A549 (cell line): Measurements from ENCODE around the gene RIPK4. TPM values are rescaled to one million over a fixed set of nuclear protein-coding genes. Genes with fewer than 3 reads are reported as not detected.

Experiments used
- ATAC-seq, 2 experiments: fragments of 200-7000 bp in 1 of 2; fragments of >200 bp in 1 of 2; cut with Nextera tagmentation in 1 of 2; cut with Tn5 transposase in 1 of 2; 3 replicates each; pipeline versions ENCODE4 v1.8.0 to v1.9.1; 2018 to 2020; ENCODE audit warnings: mild to moderate bottlenecking in 1 of 2, moderate library complexity in 1 of 2
- CTCF ChIA-PET: fragments of 300-600 bp; sonication (Branson Sonifier 250); formaldehyde crosslinking; extraction: SDS; loops from one replicate; lab custom pipeline; 2021; ENCODE audit warnings: antibody characterized with exemption, inconsistent platforms; lab: Yijun Ruan, JAX
- POLR2A ChIA-PET: fragments of 350-600 bp; formaldehyde crosslinking; extraction: SDS; loops from one replicate; lab custom pipeline; 2021; ENCODE audit warnings: antibody characterized with exemption, inconsistent platforms; lab: Yijun Ruan, JAX
- DNase-seq, 2 experiments: peaks; one replicate each; pipeline versions ENCODE4 v3.0.0 to v3.0.0-alpha.2; 2011 to 2016; ENCODE audit warnings: low read depth in 1 of 2, low spot score in 1 of 2
- FAIRE-seq: peaks from 2 replicates; lab custom pipeline; 2011; peaks lifted over from hg19 to GRCh38; lab: Jason Lieb, UNC
- H3K27ac ChIP-seq, 2 experiments: fragments of >200 bp; sonication (Bioruptor Twin); formaldehyde crosslinking; 3 replicates each; pipeline ENCODE4 v1.5.1; 2016 to 2017
- H3K4me1 ChIP-seq: fragments of >200 bp; sonication (Bioruptor Twin); formaldehyde crosslinking; 3 replicates; pipeline ENCODE4 v1.6.1; 2016
- H3K4me2 ChIP-seq: fragments of >200 bp; sonication (Bioruptor Twin); formaldehyde crosslinking; 3 replicates; pipeline ENCODE4 v1.6.1; 2016
- H3K4me3 ChIP-seq: fragments of >200 bp; sonication (Bioruptor Twin); formaldehyde crosslinking; 3 replicates; pipeline ENCODE4 v1.5.1; 2016
- H3K9me3 ChIP-seq: fragments of >200 bp; sonication (Bioruptor Twin); formaldehyde crosslinking; 3 replicates; pipeline ENCODE4 v1.6.1; 2016
- BHLHE40 ChIP-seq: IDR thresholded peaks from 2 replicates; pipeline ENCODE4 v1.6.1; 2012; ENCODE audit warnings: low read depth, low read length, inconsistent platforms
- CBX2 ChIP-seq: fragments of 200-600 bp; sonication (generic); IDR thresholded peaks from 2 replicates; pipeline ENCODE4 v1.6.1; 2016; ENCODE audit warnings: low read depth, mild to moderate bottlenecking, borderline replicate concordance
- CBX8 ChIP-seq: fragments of 200-600 bp; sonication (generic); IDR thresholded peaks from 2 replicates; pipeline ENCODE4 v1.6.1; 2016
- CEBPB ChIP-seq, 2 experiments: fragments of >200 bp in 1 of 2; sonication (Bioruptor Twin) in 1 of 2; formaldehyde crosslinking in 1 of 2; IDR thresholded peaks; 2 replicates each; pipeline ENCODE4 v1.6.1; 2012 to 2016
- EHF ChIP-seq: fragments of 250-450 bp; sonication (Bioruptor Pico); IDR thresholded peaks from 2 replicates; pipeline ENCODE4 v1.5.0; 2020; ENCODE audit warnings: mild to moderate bottlenecking
- EP300 ChIP-seq, 2 experiments: fragments of >200 bp; sonication (Bioruptor Twin); formaldehyde crosslinking; IDR thresholded peaks; 2 replicates in 1 of 2; 3 replicates in 1 of 2; pipeline ENCODE4 v1.6.1; 2016 to 2017
- FOXS1 ChIP-seq: fragments of 250-450 bp; sonication (Bioruptor Pico); IDR thresholded peaks from 2 replicates; pipeline ENCODE4 v1.5.0; 2020; ENCODE audit warnings: mild to moderate bottlenecking, moderate library complexity
- HEYL ChIP-seq: fragments of 250-450 bp; sonication (Bioruptor Pico); IDR thresholded peaks from 2 replicates; pipeline ENCODE4 v1.8.0; 2021; ENCODE audit warnings: mild to moderate bottlenecking, moderate library complexity
- HOXA7 ChIP-seq: fragments of 250-450 bp; sonication (Bioruptor Pico); IDR thresholded peaks from 2 replicates; pipeline ENCODE4 v1.5.0; 2020; ENCODE audit warnings: mild to moderate bottlenecking, moderate library complexity
- JUNB ChIP-seq: fragments of >200 bp; sonication (Bioruptor Twin); formaldehyde crosslinking; IDR thresholded peaks from 2 replicates; pipeline ENCODE4 v1.6.1; 2016
- MAFK ChIP-seq: fragments of 450-650 bp; IDR thresholded peaks from 2 replicates; pipeline ENCODE4 v1.6.1; 2014; ENCODE audit not compliant: partially characterized antibody
- MAZ ChIP-seq: fragments of 150-350 bp; IDR thresholded peaks from 2 replicates; pipeline ENCODE4 v1.6.1; 2014; ENCODE audit warnings: antibody characterized with exemption, low read depth, low read length, borderline replicate concordance
- NPAS2 ChIP-seq: fragments of 250-450 bp; sonication (Bioruptor Pico); IDR thresholded peaks from 2 replicates; pipeline ENCODE4 v1.8.0; 2022; ENCODE audit warnings: mild to moderate bottlenecking, moderate library complexity, borderline replicate concordance
- PHF8 ChIP-seq: fragments of 200-600 bp; sonication (generic); IDR thresholded peaks from 2 replicates; pipeline ENCODE4 v1.6.1; 2016; ENCODE audit warnings: low read depth, mild to moderate bottlenecking, antibody characterized with exemption, moderate library complexity, borderline replicate concordance
- POLR2A ChIP-seq: IDR thresholded peaks from 2 replicates; pipeline ENCODE4 v1.6.1; 2012; ENCODE audit warnings: mild to moderate bottlenecking, low read length
- POLR2AphosphoS2 ChIP-seq: conservative IDR thresholded peaks from 2 replicates; pipeline ENCODE4 v1.6.1; 2012; ENCODE audit warnings: low read length, improper control_type of control experiment, inconsistent platforms
- RAD21 ChIP-seq, 2 experiments: fragments of >200 bp in 1 of 2; sonication (Bioruptor Twin) in 1 of 2; formaldehyde crosslinking in 1 of 2; IDR thresholded peaks in 1 of 2; conservative IDR thresholded peaks in 1 of 2; 2 replicates in 1 of 2; 3 replicates in 1 of 2; pipeline ENCODE4 v1.6.1; 2012 to 2018; ENCODE audit warnings: inconsistent platforms in 1 of 2
- RFX5 ChIP-seq: fragments of 450-650 bp; IDR thresholded peaks from 2 replicates; pipeline ENCODE4 v1.7.1; 2014; ENCODE audit warnings: antibody characterized with exemption, mild to moderate bottlenecking, moderate library complexity
- SMC3 ChIP-seq: fragments of >200 bp; sonication (Bioruptor Twin); formaldehyde crosslinking; IDR thresholded peaks from 3 replicates; pipeline ENCODE4 v1.6.1; 2018; ENCODE audit warnings: inconsistent platforms
- SREBF2 ChIP-seq: fragments of 450-650 bp; IDR thresholded peaks from 2 replicates; pipeline ENCODE4 v1.6.1; 2014; ENCODE audit warnings: mild to moderate bottlenecking, moderate library complexity
- ZC3H11A ChIP-seq: fragments of 450-650 bp; IDR thresholded peaks from 2 replicates; pipeline ENCODE4 v1.6.1; 2014; ENCODE audit warnings: antibody characterized with exemption, mild to moderate bottlenecking
- ZFP36 ChIP-seq: fragments of 450-650 bp; IDR thresholded peaks from 2 replicates; pipeline ENCODE4 v1.6.1; 2014; ENCODE audit warnings: borderline replicate concordance; ENCODE audit not compliant: partially characterized antibody
- ZNF302 ChIP-seq: fragments of 250-450 bp; sonication (Bioruptor Pico); IDR thresholded peaks from 2 replicates; pipeline ENCODE4 v1.9.0; 2021; ENCODE audit warnings: inconsistent platforms, mild to moderate bottlenecking, moderate library complexity
- ZSCAN20 ChIP-seq: fragments of 250-450 bp; sonication (Bioruptor Pico); IDR thresholded peaks from 2 replicates; pipeline ENCODE4 v1.8.0; 2022; ENCODE audit warnings: mild to moderate bottlenecking, moderate library complexity
- WGBS: methylation state at CpG from one replicate; pipeline ENCODE4 v1.1.6; 2017; ENCODE audit errors: missing lambda C conversion rate; 5-methylcytosine and 5-hydroxymethylcytosine counted together
- polyA plus RNA-seq, 4 experiments: library from polyadenylated mRNA; depleted of rRNA in 3 of 4; stranded (reverse); fragments of >200 nt; fragmentation: RNase III in 1 of 4; extraction: RNeasy Plus Mini Kit Qiagen cat#74134 plus additional on column Dnase treatment in 1 of 4; gene quantifications; 2 replicates in 3 of 4; 3 replicates in 1 of 4; pipeline ENCODE4 v1.2.3, GENCODE V29; 2011 to 2017
- TF ChIP-seq, protein P1 (sequence below): fragments of 450-650 bp; IDR thresholded peaks from 2 replicates; pipeline ENCODE4 v1.6.1; 2014; ENCODE audit warnings: antibody characterized with exemption
- TF ChIP-seq, protein P2 (sequence below): IDR thresholded peaks from 2 replicates; pipeline ENCODE4 v1.6.1; 2012
- TF ChIP-seq, protein P3 (sequence below): fragments of >200 bp; sonication (Bioruptor Twin); formaldehyde crosslinking; IDR thresholded peaks from 2 replicates; pipeline ENCODE4 v1.6.1; 2016
- TF ChIP-seq, protein P4 (sequence below): fragments of 250-450 bp; sonication (Bioruptor Pico); IDR thresholded peaks from 2 replicates; pipeline ENCODE4 v1.5.0; 2020; ENCODE audit warnings: low read depth, mild to moderate bottlenecking, moderate library complexity
- TF ChIP-seq, protein P5 (sequence below): IDR thresholded peaks from 2 replicates; pipeline ENCODE4 v1.6.1; 2012

Gene RIPK4
- polyA plus RNA-seq, 2 of the 4 experiments (the other 2 are of a cell fraction): 3.0 to 5.7 TPM

DNA sequence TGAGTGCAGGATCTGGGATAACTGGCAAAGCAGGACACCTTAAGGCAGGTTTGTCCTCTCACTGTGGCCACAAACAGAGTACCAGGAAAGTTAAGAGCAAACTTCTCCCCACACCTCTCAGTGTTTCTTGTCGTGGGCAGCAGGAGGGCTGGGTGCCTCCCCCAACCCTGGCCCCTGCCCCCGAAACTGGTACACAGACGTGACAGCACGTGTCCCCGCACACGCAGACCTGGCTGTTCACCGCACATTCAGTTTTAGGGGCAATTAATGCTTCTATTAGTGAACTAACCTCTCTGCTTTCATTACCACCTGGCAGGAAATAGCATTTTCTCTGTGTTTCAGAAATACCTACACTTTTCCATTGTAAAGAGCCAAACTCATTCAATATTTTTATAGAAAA lies 32.9 kb upstream of the RIPK4 start:
- ATAC-seq (no peak), FAIRE-seq (no peak), DNase-seq (no peak)
- 96% methylated on average over 7 of the region's 7 CpGs for WGBS
- ChIA-PET POLR2A (interaction anchor here (0.6 kb wide), 1 partner anchor 14 kb away, joined by 3 read pairs; no protein-coding TSS in a partner anchor), CTCF (no interaction called here)
- Histone ChIP-seq H3K9me3 (no peaks in the 10 kb centered on the region), H3K27ac (no peak overlapping the region), H3K4me3 (no peak overlapping the region), H3K4me1 (no peaks in the 10 kb centered on the region), H3K4me2 (no peak overlapping the region)
- TF ChIP-seq ZSCAN20 (CRISPR knock-in tag) (no peak), CEBPB (IDR thresholded peaks at IDR 0.05) (no peak), NPAS2 (CRISPR knock-in tag) (no peak), SREBF2 (no peak), JUNB (no peak), CBX2 (no peak), PHF8 (no peak), HOXA7 (CRISPR knock-in tag) (no peak), CBX8 (no peak), POLR2A (no peak), EHF (CRISPR knock-in tag) (no peak), SMC3 (no peak), ZFP36 (no peak)
- TF ChIP-seq, protein P1, sequence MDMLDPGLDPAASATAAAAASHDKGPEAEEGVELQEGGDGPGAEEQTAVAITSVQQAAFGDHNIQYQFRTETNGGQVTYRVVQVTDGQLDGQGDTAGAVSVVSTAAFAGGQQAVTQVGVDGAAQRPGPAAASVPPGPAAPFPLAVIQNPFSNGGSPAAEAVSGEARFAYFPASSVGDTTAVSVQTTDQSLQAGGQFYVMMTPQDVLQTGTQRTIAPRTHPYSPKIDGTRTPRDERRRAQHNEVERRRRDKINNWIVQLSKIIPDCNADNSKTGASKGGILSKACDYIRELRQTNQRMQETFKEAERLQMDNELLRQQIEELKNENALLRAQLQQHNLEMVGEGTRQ: no peak

DNA sequence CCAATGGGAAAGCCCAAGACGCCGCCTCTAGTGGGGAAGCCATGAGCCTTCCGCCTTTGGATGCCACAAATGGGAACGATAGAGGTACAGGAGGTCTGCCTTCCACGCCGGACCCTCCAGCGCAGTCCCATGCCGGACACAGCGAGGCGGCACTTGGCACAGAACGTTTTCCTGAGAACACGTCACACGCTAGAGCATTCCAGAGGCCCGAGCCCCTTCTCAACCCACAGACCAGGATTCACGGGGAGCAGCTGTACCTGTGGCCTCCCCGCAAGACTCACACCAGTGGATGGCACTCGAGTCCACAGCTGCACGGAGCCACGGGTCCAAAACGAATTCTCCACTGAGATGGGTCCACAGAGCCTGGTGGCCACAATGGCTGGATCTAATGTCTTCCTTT lies 31.5 kb upstream of the RIPK4 start:
- CTCF ChIA-PET: no interaction called here
- Histone ChIP-seq H3K4me3 (no peak overlapping the region), H3K4me2 (no peak overlapping the region), H3K9me3 (no peaks in the 10 kb centered on the region), H3K4me1 (no peaks in the 10 kb centered on the region), H3K27ac (no peak overlapping the region)
- DNase-seq: no peak
- POLR2A ChIA-PET: no interaction called here
- TF ChIP-seq ZC3H11A (no peak), RFX5 (no peak), MAZ (no peak), JUNB (no peak), FOXS1 (CRISPR knock-in tag) (no peak), ZNF302 (CRISPR knock-in tag) (no peak), SMC3 (no peak), CEBPB (IDR thresholded peaks at IDR 0.05) (no peak), PHF8 (no peak), BHLHE40 (no peak)
- no peak for ATAC-seq
- FAIRE-seq: no peak
- 86% methylated on average over 7 of the region's 20 CpGs for WGBS

DNA sequence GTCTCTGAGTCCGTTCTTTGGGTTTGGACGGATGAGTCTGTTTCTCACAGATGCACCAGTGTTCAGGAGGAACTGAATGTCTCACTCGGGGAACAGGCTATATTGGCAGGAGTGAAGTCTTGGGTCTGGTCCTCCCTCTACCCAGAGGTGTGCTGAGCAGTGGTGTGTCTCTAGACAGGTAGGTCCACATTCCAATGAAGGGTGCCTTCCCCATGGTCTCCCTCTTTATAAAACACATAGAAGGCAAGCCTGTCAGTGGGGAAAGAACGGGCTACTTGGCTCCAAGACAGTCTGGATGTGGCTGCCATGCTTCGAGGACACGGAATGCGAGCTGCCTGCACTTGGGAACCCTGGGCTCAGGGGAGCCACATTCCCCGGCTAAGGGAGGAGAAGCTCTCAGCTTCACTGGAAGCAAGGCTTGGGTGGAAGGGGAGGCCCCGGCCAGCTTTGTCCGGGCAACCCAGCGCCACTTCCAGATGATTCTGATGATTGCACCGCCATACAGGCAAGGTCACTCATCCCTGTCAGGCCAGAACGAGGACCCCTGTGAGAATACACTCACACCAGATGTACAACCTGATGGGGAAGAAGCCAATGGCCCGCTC lies 29.7 kb upstream of the RIPK4 start:
- Histone ChIP-seq H3K4me3 (no peak overlapping the region), H3K4me2 (no peak overlapping the region), H3K27ac (no peak overlapping the region), H3K9me3 (peaks cover 8% of the 10 kb centered on the region; the same call in 2 of the 3 replicates), H3K4me1 (no peaks in the 10 kb centered on the region)
- POLR2A ChIA-PET: no interaction called here
- CTCF ChIA-PET: interaction anchor here (1.4 kb wide), 1 partner anchor 18 kb away, joined by 3 read pairs; no protein-coding TSS in a partner anchor
- TF ChIP-seq POLR2AphosphoS2 (no peak), EHF (CRISPR knock-in tag) (no peak), HOXA7 (CRISPR knock-in tag) (no peak), FOXS1 (CRISPR knock-in tag) (no peak), HEYL (CRISPR knock-in tag) (no peak), MAFK (no peak), RAD21 (conservative IDR thresholded peaks at IDR 0.05 in 1 of 2, IDR thresholded peaks at IDR 0.05 in 1 of 2) (no peak), EP300 (IDR thresholded peaks at IDR 0.05) (no peak)
- TF ChIP-seq, protein P2, sequence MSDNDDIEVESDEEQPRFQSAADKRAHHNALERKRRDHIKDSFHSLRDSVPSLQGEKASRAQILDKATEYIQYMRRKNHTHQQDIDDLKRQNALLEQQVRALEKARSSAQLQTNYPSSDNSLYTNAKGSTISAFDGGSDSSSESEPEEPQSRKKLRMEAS: no peak
- TF ChIP-seq, protein P3, sequence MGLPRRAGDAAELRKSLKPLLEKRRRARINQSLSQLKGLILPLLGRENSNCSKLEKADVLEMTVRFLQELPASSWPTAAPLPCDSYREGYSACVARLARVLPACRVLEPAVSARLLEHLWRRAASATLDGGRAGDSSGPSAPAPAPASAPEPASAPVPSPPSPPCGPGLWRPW: no peak
- TF ChIP-seq, protein P4, sequence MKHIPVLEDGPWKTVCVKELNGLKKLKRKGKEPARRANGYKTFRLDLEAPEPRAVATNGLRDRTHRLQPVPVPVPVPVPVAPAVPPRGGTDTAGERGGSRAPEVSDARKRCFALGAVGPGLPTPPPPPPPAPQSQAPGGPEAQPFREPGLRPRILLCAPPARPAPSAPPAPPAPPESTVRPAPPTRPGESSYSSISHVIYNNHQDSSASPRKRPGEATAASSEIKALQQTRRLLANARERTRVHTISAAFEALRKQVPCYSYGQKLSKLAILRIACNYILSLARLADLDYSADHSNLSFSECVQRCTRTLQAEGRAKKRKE: no peak
- TF ChIP-seq, protein P5, sequence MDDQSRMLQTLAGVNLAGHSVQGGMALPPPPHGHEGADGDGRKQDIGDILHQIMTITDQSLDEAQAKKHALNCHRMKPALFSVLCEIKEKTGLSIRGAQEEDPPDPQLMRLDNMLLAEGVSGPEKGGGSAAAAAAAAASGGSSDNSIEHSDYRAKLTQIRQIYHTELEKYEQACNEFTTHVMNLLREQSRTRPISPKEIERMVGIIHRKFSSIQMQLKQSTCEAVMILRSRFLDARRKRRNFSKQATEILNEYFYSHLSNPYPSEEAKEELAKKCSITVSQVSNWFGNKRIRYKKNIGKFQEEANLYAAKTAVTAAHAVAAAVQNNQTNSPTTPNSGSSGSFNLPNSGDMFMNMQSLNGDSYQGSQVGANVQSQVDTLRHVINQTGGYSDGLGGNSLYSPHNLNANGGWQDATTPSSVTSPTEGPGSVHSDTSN: no peak
- WGBS: 88% methylated on average over 14 of the region's 14 CpGs
- FAIRE-seq: no peak
- ATAC-seq: no peak
- DNase-seq: no peak
